COLO829 (cell line): ENCODE data around the gene AURKB.
A peak's percentile ranks its signal among the peaks of the same experiment; 100 is the strongest.
"Not testable (repeated sequence)": the region's sequence is repeated elsewhere in the genome, so short reads cannot be mapped to it uniquely, and the experiment has no call there.

Source experiments
- DNase-seq: peaks from one replicate; pipeline ENCODE4 v3.0.0; 2012; ENCODE audit warnings: low spot score

Gene AURKB

GRCh38 chr17:8224891-8225812 is 14.8 kb upstream of the AURKB start:
- DNase-seq, result no peak

GRCh38 chr17:8223356-8224126 is 13.2 kb upstream of the AURKB start:
- DNase-seq, result no peak

- peak; percentile 85 for DNase-seq
Observed at GRCh38 chr17:8222630-8223355, 12.4 kb upstream of the AURKB start.

- DNase-seq, result no peak
Observed at GRCh38 chr17:8222380-8222629, 11.9 kb upstream of the AURKB start.

- peak; percentile 82 for DNase-seq
Observed at GRCh38 chr17:8221663-8222379, 11.4 kb upstream of the AURKB start.

GRCh38 chr17:8220783-8221662 is 10.6 kb upstream of the AURKB start:
- DNase-seq, result peak; percentile 92

GRCh38 chr17:8214000-8214399 is 3.6 kb upstream of the AURKB start:
- not testable (repeated sequence) for DNase-seq

- DNase-seq, result no peak
Observed at GRCh38 chr17:8212312-8213180, 2.2 kb upstream of the AURKB start.

GRCh38 chr17:8210761-8211458 is 535 bp upstream of the AURKB start:
- no peak for DNase-seq

- DNase-seq, result no peak
Observed at GRCh38 chr17:8206536-8206935, 3.8 kb downstream of the AURKB start.

- DNase-seq, result no peak
Observed at GRCh38 chr17:8204761-8205555, 5.4 kb downstream of the AURKB start.

GRCh38 chr17:8192070-8192815 is 18.1 kb downstream of the AURKB start:
- peak; percentile 79 for DNase-seq

- DNase-seq, result no peak
Observed at GRCh38 chr17:8190506-8190905, 19.9 kb downstream of the AURKB start.

- DNase-seq, result peak; percentile 92
Observed at GRCh38 chr17:8189711-8190477, 20.5 kb downstream of the AURKB start, which contains the start of gene BORCS6. Gene BORCS6 (minus strand): TSS chr17:8190180. CDS start chr17:8190140, 40 bp downstream.

- DNase-seq, result no peak
Observed at GRCh38 chr17:8189041-8189710, 21.2 kb downstream of the AURKB start.

- no peak for DNase-seq
Observed at GRCh38 chr17:8188263-8188839, 22.0 kb downstream of the AURKB start.
